Measurements from ENCODE around the gene MLLT10.

GRCh38 chr10:21724020-21724589, 190.1 kb downstream of the MLLT10 start:
- TF ChIP-seq CTCF (IDR thresholded peaks at IDR 0.05) (no peak), POLR2A (IDR thresholded peaks at IDR 0.05; ENCODE audit: low read depth) (no peak), POLR2AphosphoS5 (IDR thresholded peaks at IDR 0.05) (no peak)

Data from esophagus muscularis mucosa (tissue), 3 donors.